IMR-90 (cell line): ENCODE results near the gene CNPY3. TPM values are rescaled to one million over a fixed set of nuclear protein-coding genes. Genes with fewer than 3 reads are reported as not detected.

Experiments
- ATAC-seq: fragments of 200-7000 bp; cut with Tn5 transposase; 2 replicates; pipeline ENCODE4 v1.9.1; 2020; ENCODE audit warnings: low read depth, mild to moderate bottlenecking, moderate library complexity
- BruUV-seq: library from RNA; stranded (reverse); fragments of 400-500 nt; replicated peaks from 2 replicates; lab custom pipeline; 2021; lab: Mats Ljungman, UMichigan
- CTCF ChIA-PET: fragments of 300-600 bp; formaldehyde crosslinking; extraction: SDS; loops from one replicate; lab custom pipeline; 2021; ENCODE audit warnings: antibody characterized with exemption; lab: Yijun Ruan, JAX
- POLR2A ChIA-PET: fragments of 300-600 bp; sonication (Branson Sonifier 250); formaldehyde crosslinking; loops from one replicate; lab custom pipeline; 2022; ENCODE audit warnings: antibody characterized with exemption; ENCODE audit not compliant: unreplicated experiment; lab: Charles Lee
- DNase-seq: peaks from one replicate; pipeline ENCODE4 v3.0.0; 2013
- H2AFZ ChIP-seq: replicated peaks from 2 replicates; pipeline ENCODE3; 2013; ENCODE audit warnings: low read length, mild to moderate bottlenecking; ENCODE audit not compliant: poor library complexity
- H2AK5ac ChIP-seq: 2 replicates; pipeline ENCODE4 v1.6.1; 2013; ENCODE audit warnings: low read depth, low read length, inconsistent platforms
- H2AK9ac ChIP-seq: replicated peaks from 2 replicates; pipeline ENCODE3; 2013; ENCODE audit warnings: mild to moderate bottlenecking, low read depth, low read length, moderate library complexity; ENCODE audit not compliant: poor library complexity
- H2BK120ac ChIP-seq: 2 replicates; pipeline ENCODE4 v1.6.1; 2013; ENCODE audit warnings: low read depth, low read length, inconsistent platforms
- H2BK15ac ChIP-seq: 3 replicates; pipeline ENCODE4 v1.6.1; 2013; ENCODE audit warnings: low read depth, low read length, inconsistent platforms
- H2BK20ac ChIP-seq: 2 replicates; pipeline ENCODE4 v1.6.1; 2013; ENCODE audit warnings: low read depth, mild to moderate bottlenecking, inconsistent platforms, low read length, moderate library complexity
- H2BK5ac ChIP-seq: 2 replicates; pipeline ENCODE4 v1.6.1; 2013; ENCODE audit warnings: mild to moderate bottlenecking, low read depth, low read length, inconsistent platforms; ENCODE audit not compliant: poor library complexity, severe bottlenecking
- H3K14ac ChIP-seq: replicated peaks from 2 replicates; pipeline ENCODE4 v1.6.1; 2013; ENCODE audit warnings: low read depth, low read length, inconsistent platforms
- H3K18ac ChIP-seq: 2 replicates; pipeline ENCODE4 v1.6.1; 2013; ENCODE audit warnings: low read depth, low read length, control low read depth
- H3K23ac ChIP-seq: 2 replicates; pipeline ENCODE4 v1.6.1; 2013; ENCODE audit warnings: low read depth, low read length, inconsistent platforms
- H3K27ac ChIP-seq: 2 replicates; pipeline ENCODE4 v1.5.1; 2013; ENCODE audit warnings: mild to moderate bottlenecking, control low read depth, low read length; ENCODE audit not compliant: insufficient read depth
- H3K27me3 ChIP-seq: 2 replicates; pipeline ENCODE4 v1.6.1; 2013; ENCODE audit warnings: low read length; ENCODE audit not compliant: control insufficient read depth, insufficient read depth
- H3K36me3 ChIP-seq: 2 replicates; pipeline ENCODE4 v1.6.1; 2013; ENCODE audit warnings: low read length, mixed read lengths; ENCODE audit not compliant: control insufficient read depth, insufficient read depth
- H3K4ac ChIP-seq: 2 replicates; pipeline ENCODE4 v1.6.1; 2013; ENCODE audit warnings: low read depth, low read length, inconsistent platforms
- H3K4me1 ChIP-seq: 2 replicates; pipeline ENCODE4 v1.6.1; 2013; ENCODE audit warnings: low read length, mixed read lengths; ENCODE audit not compliant: control insufficient read depth, insufficient read depth
- H3K4me2 ChIP-seq: 2 replicates; pipeline ENCODE4 v1.6.1; 2013; ENCODE audit warnings: low read depth, mild to moderate bottlenecking, control low read depth, low read length, moderate library complexity
- H3K4me3 ChIP-seq: 2 replicates; pipeline ENCODE4 v1.5.1; 2013; ENCODE audit warnings: low read depth, mild to moderate bottlenecking, control low read depth, low read length, moderate library complexity; ENCODE audit not compliant: insufficient read depth
- H3K56ac ChIP-seq: 2 replicates; pipeline ENCODE4 v1.6.1; 2013; ENCODE audit warnings: low read length, inconsistent platforms; ENCODE audit not compliant: insufficient read depth; ENCODE audit errors: extremely low read depth
- H3K79me1 ChIP-seq, 2 experiments: 2 replicates each; pipeline ENCODE4 v1.6.1; 2013; ENCODE audit warnings: low read length in 2 of 2, inconsistent platforms in 1 of 2, low read depth in 1 of 2
- H3K9ac ChIP-seq: 2 replicates; pipeline ENCODE4 v1.6.1; 2013; ENCODE audit warnings: low read depth, low read length, control low read depth
- H3K9me1 ChIP-seq: 2 replicates; pipeline ENCODE4 v1.6.1; 2013; ENCODE audit warnings: low read length, inconsistent platforms; ENCODE audit not compliant: insufficient read depth
- H3K9me3 ChIP-seq: 2 replicates; pipeline ENCODE4 v1.6.1; 2013; ENCODE audit warnings: low read length; ENCODE audit not compliant: control insufficient read depth, insufficient read depth
- H4K20me1 ChIP-seq: 2 replicates; pipeline ENCODE4 v1.6.1; 2013; ENCODE audit warnings: low read length, inconsistent platforms; ENCODE audit not compliant: insufficient read depth
- H4K5ac ChIP-seq: 2 replicates; pipeline ENCODE4 v1.6.1; 2013; ENCODE audit warnings: mild to moderate bottlenecking, low read depth, low read length, control low read depth
- H4K8ac ChIP-seq, 2 experiments: 2 replicates each; pipeline ENCODE4 v1.6.1; 2013; ENCODE audit warnings: low read depth in 2 of 2, low read length in 2 of 2, control low read depth in 1 of 2, inconsistent platforms in 1 of 2
- H4K91ac ChIP-seq: 2 replicates; pipeline ENCODE4 v1.6.1; 2013; ENCODE audit warnings: low read depth, low read length, inconsistent platforms; ENCODE audit not compliant: insufficient read depth
- BHLHE40 ChIP-seq: fragments of 150-350 bp; IDR thresholded peaks from 2 replicates; pipeline ENCODE4 v1.6.1; 2016; ENCODE audit warnings: mild to moderate bottlenecking, low read depth, low read length
- CHD1 ChIP-seq: IDR thresholded peaks from 2 replicates; pipeline ENCODE4 v1.6.1; 2012; ENCODE audit warnings: low read depth, low read length, improper control_type of control experiment
- FOS ChIP-seq: fragments of 150-350 bp; IDR thresholded peaks from 2 replicates; pipeline ENCODE4 v1.6.1; 2016; ENCODE audit warnings: low read depth, low read length
- MAFK ChIP-seq: IDR thresholded peaks from 2 replicates; pipeline ENCODE4 v1.6.1; 2012; ENCODE audit warnings: low read depth, low read length, improper control_type of control experiment
- MAZ ChIP-seq: IDR thresholded peaks from 2 replicates; pipeline ENCODE4 v1.6.1; 2012; ENCODE audit warnings: low read depth, mild to moderate bottlenecking, low read length, improper control_type of control experiment, moderate library complexity, borderline replicate concordance
- POLR2A ChIP-seq: IDR thresholded peaks from 2 replicates; pipeline ENCODE4 v1.6.1; 2012; ENCODE audit warnings: mild to moderate bottlenecking, low read depth, low read length
- RAD21 ChIP-seq: IDR thresholded peaks from 2 replicates; pipeline ENCODE4 v1.6.1; 2012; ENCODE audit warnings: low read length, improper control_type of control experiment
- RCOR1 ChIP-seq: IDR thresholded peaks from 2 replicates; pipeline ENCODE4 v1.6.1; 2012; ENCODE audit warnings: mild to moderate bottlenecking, low read length, improper control_type of control experiment; ENCODE audit not compliant: insufficient replicate concordance
- RFX5 ChIP-seq: IDR thresholded peaks from 2 replicates; pipeline ENCODE4 v1.8.0; 2012; ENCODE audit warnings: low read depth, mild to moderate bottlenecking, low read length, moderate library complexity
- WGBS, 2 experiments: methylation state at CpG; one replicate each; pipeline versions ENCODE4 v1.1.5 to v1.1.7; 2013; ENCODE audit warnings: missing lambda C conversion rate in 2 of 2; ENCODE audit not compliant: insufficient read length in 1 of 2; ENCODE audit errors: extremely low coverage in 2 of 2; 5-methylcytosine and 5-hydroxymethylcytosine counted together
- dilution Hi-C: fragments of 300-500 bp; cut with HindIII; formaldehyde crosslinking; loops from one replicate; pipeline ENCODE4 v1.14.3; 2018; ENCODE audit warnings: low sequenced_read_pairs; ENCODE audit not compliant: unreplicated experiment
- in situ Hi-C: fragments of 300-500 bp; cut with MboI; formaldehyde crosslinking; loops from 3 replicates; pipeline ENCODE4 v1.14.3; 2019; ENCODE audit warnings: low sequenced_read_pairs, inconsistent platforms, mixed read lengths
- intact Hi-C: fragments of 100-400 bp; cut with micrococcal nuclease; formaldehyde crosslinking; loops from 2 replicates; pipeline ENCODE4 v1.10.0; 2022
- polyA plus RNA-seq, 3 experiments: library from polyadenylated mRNA; depleted of rRNA; stranded (reverse); fragments of >200 nt; gene quantifications; 2 replicates each; pipeline ENCODE4 v1.2.3, GENCODE V29; 2012; ENCODE audit warnings: low replicate concordance in 1 of 3
- total RNA-seq: library from RNA; depleted of rRNA; stranded (reverse); fragments of >200 nt; gene quantifications from 2 replicates; pipeline ENCODE4 v1.2.3, GENCODE V29; 2012
- TF ChIP-seq, protein P1 (sequence below): fragments of 150-350 bp; IDR thresholded peaks from 2 replicates; pipeline ENCODE4 v1.6.1; 2017; ENCODE audit warnings: mild to moderate bottlenecking, antibody characterized with exemption, low read length, low read depth
- TF ChIP-seq, protein P2 (sequence below): fragments of 150-350 bp; IDR thresholded peaks from 2 replicates; pipeline ENCODE4 v1.6.1; 2016; ENCODE audit warnings: low read depth, mild to moderate bottlenecking, low read length, moderate library complexity, borderline replicate concordance

CNPY3 gene
- total and polyA plus RNA-seq, 2 of the 4 experiments (the other 2 are of a cell fraction): 13.3 to 39.2 TPM

DNA sequence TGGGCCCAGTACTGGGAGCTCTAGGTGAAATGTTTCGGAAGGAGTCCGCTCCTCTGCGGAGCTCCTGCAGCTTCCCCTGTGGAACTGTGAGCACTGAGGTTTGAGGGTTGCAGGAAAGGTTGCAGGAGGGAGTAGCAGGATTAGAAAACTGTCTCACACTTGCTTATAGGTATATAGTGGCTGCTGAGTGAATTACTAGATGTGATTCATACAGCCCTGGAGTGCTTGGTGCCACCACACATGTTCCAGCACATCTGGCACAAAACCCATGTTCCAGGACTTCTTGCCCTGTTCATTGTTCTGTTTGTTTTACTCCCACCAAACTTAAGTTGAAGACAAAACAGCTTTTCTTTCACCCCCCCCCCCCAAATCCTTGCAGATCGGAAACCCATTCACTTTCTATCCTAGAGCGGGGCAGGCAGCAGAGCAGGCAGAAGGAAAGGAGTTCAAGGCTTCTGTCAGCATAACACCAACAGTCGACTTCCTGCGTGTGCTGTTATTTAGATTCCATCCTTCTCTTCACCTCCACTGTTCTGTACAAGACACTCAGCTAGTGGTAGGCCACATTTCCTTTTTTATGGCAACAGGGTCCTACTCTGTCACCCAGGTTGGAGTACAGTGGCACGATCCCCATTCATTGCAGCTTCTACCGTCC, 50.4 kb downstream of the CNPY3 start:
- Histone ChIP-seq H4K5ac (peak overlapping the region; percentile 50), H2BK120ac (peak overlapping the region; percentile 50; the same call in 1 of the 2 replicates), H3K9ac (peak overlapping the region; percentile 78), H2AFZ (peak overlapping the region; percentile 94), H3K23ac (peak overlapping the region; percentile 64; the same call in 1 of the 2 replicates), H2BK5ac (peak overlapping the region; percentile 72), H3K14ac (peak overlapping the region; percentile 88), H2BK20ac (peak overlapping the region; percentile 51), H4K8ac (peak overlapping the region; percentile 82 to 99), H2AK5ac (peak overlapping the region; percentile 93), H2AK9ac (peak overlapping the region; percentile 99), H3K27ac (peak overlapping the region; percentile 52), H4K91ac (peak overlapping the region; percentile 85), H3K9me1 (peaks cover 11% of the 10 kb centered on the region), H3K4me3 (peak overlapping the region; percentile 68), H3K79me1 (peaks cover 9 to 40% of the 10 kb centered on the region in 2 experiments), H2BK15ac (peak overlapping the region; percentile 33; the same call in 1 of the 3 replicates), H3K36me3 (peaks cover 4% of the 10 kb centered on the region; the same call in 1 of the 2 replicates), H3K4me1 (peaks cover 5% of the 10 kb centered on the region), H4K20me1 (peaks cover 9% of the 10 kb centered on the region; the same call in 1 of the 2 replicates), H3K18ac (peak overlapping the region; percentile 39), H3K9me3 (no peaks in the 10 kb centered on the region), H3K4ac (peak overlapping the region; percentile 92), H3K56ac (peak overlapping the region; percentile 89), H3K27me3 (no peaks in the 10 kb centered on the region), H3K4me2 (peak overlapping the region; percentile 86)
- ChIA-PET POLR2A (no interaction called here), CTCF (no interaction called here)
- intact Hi-C loops (loop anchor here (2.0 to 5.0 kb wide), 2 partner anchors 51 to 77 kb away; partner anchors contain the start of gene CNPY3), dilution Hi-C loops (no loop called here), in situ Hi-C loops (loop anchor here (5.0 kb wide), 1 partner anchor 47 kb away; no protein-coding TSS in a partner anchor)
- BruUV-seq: no TSS peak
- TF ChIP-seq CHD1 (no peak), MAZ (no peak), RFX5 (no peak), FOS (no peak), MAFK (no peak), RCOR1 (no peak), POLR2A (no peak), RAD21 (no peak), BHLHE40 (no peak)
- TF ChIP-seq, protein P1, sequence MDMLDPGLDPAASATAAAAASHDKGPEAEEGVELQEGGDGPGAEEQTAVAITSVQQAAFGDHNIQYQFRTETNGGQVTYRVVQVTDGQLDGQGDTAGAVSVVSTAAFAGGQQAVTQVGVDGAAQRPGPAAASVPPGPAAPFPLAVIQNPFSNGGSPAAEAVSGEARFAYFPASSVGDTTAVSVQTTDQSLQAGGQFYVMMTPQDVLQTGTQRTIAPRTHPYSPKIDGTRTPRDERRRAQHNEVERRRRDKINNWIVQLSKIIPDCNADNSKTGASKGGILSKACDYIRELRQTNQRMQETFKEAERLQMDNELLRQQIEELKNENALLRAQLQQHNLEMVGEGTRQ: no peak
- TF ChIP-seq, protein P2, sequence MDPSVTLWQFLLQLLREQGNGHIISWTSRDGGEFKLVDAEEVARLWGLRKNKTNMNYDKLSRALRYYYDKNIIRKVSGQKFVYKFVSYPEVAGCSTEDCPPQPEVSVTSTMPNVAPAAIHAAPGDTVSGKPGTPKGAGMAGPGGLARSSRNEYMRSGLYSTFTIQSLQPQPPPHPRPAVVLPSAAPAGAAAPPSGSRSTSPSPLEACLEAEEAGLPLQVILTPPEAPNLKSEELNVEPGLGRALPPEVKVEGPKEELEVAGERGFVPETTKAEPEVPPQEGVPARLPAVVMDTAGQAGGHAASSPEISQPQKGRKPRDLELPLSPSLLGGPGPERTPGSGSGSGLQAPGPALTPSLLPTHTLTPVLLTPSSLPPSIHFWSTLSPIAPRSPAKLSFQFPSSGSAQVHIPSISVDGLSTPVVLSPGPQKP: no peak
- DNase-seq (peak; percentile 45), ATAC-seq (peak; percentile 0; the same call in 1 of the 2 replicates)
- 60% methylated on average over 2 of the region's 9 CpGs; no CpG with 5 or more reads in 1 of the 2 experiments for WGBS, 2 experiments
